ENCODE data around the gene CD209. TPM values are rescaled to one million over a fixed set of nuclear protein-coding genes. Genes with fewer than 3 reads are reported as not detected.

The CD209 gene
- total and polyA plus RNA-seq, 9 of the 15 experiments (the other 6 are each of a cell fraction or from before 2014, with no cell fraction given) = 0.01 TPM; not detected in 8

- TF ChIP-seq RREB1 (CRISPR knock-in tag; IDR thresholded peaks at IDR 0.05) (no peak), ARNT (IDR thresholded peaks at IDR 0.05) (no peak)
Measured at GRCh38 chr19:7784856-7785255, 37.5 kb upstream of the CD209 start (continued).

GRCh38 chr19:7783991-7784423, 36.7 kb upstream of the CD209 start:
- WGBS (ENCODE audit: insufficient coverage, low coverage, missing lambda C conversion rate) = 0% methylated on average over 8 of the region's 8 CpGs
- Histone ChIP-seq H3K79me2 (ENCODE audit: control insufficient read depth, insufficient read depth, low read length) (no peaks in the 10 kb centered on the region), H3K9ac (ENCODE audit: insufficient read depth in 1 of 2, low read depth in 2 of 2, low read length in 2 of 2) (no peak overlapping the region), H3K4me3 (no peak overlapping the region), H3K27me3 (ENCODE audit: control insufficient read depth in 2 of 2, insufficient read depth in 2 of 2, low read length in 2 of 2) (peaks cover 23 to 45% of the 10 kb centered on the region in 2 experiments), H3K27ac (ENCODE audit: extremely low read depth, low read depth, low read length) (no peak overlapping the region), H4K20me1 (replicated peaks; ENCODE audit: control insufficient read depth, insufficient read depth, low read length) (no peaks in the 10 kb centered on the region), H3K4me2 (ENCODE audit: insufficient read depth, low read length) (no peak overlapping the region), H3K9me3 (replicated peaks; ENCODE audit: control insufficient read depth, insufficient read depth, low read depth, low read length) (no peaks in the 10 kb centered on the region), H3K4me1 (replicated peaks in 1 of 2; ENCODE audit: control insufficient read depth in 2 of 2, insufficient read depth in 2 of 2, low read length in 2 of 2) (peaks cover 0 to 8% of the 10 kb centered on the region in 2 experiments; a peak in 1 of 5 replicates), H3K36me3 (ENCODE audit: control insufficient read depth, insufficient read depth, low read length) (no peaks in the 10 kb centered on the region), H3K9me1 (ENCODE audit: control insufficient read depth, insufficient read depth, low read length) (no peaks in the 10 kb centered on the region), H2AFZ (ENCODE audit: low read depth, low read length) (no peak overlapping the region)
- DNase-seq (ENCODE audit: extremely low read depth in 1 of 4, low spot score in 3 of 4) = no peak
- FAIRE-seq = no peak
- intact Hi-C loops (cut with micrococcal nuclease) = no loop called here
- POLR2A ChIA-PET = interaction anchor here (0.6 kb wide), 3 partner anchors 25 to 1871 kb away, joined by 3 to 4 read pairs (median 3); no protein-coding TSS in a partner anchor
- BruUV-seq (replicated peaks) = no TSS peak
- in situ Hi-C loops (cut with MboI) = no loop called here
- peak; percentile 59; the same call in 2 of the 3 replicates for ATAC-seq
- CTCF ChIA-PET (ENCODE audit: low intra/inter-chr PET ratio) = no interaction called here
- no peak for TF ChIP-seq PTRF (tag; IDR thresholded peaks at IDR 0.05)
- TF ChIP-seq ZNF316 (IDR thresholded peaks at IDR 0.05) = peak; percentile 50
- peak; percentile 46 for TF ChIP-seq REST (IDR thresholded peaks at IDR 0.05; ENCODE audit: borderline replicate concordance)
- no peak for TF ChIP-seq REST (CRISPR knock-in tag; IDR thresholded peaks at IDR 0.05; ENCODE audit: low read depth)
- TF ChIP-seq CEBPG (CRISPR knock-in tag; IDR thresholded peaks at IDR 0.05) = peak; percentile 71
- peak; percentile 81 to 93 for TF ChIP-seq CEBPG (tag; conservative IDR thresholded peaks at IDR 0.05 in 1 of 2, IDR thresholded peaks at IDR 0.05 in 1 of 2)

All from K562 (cell line).